Measurements from ENCODE around the gene GSPT2.
A peak's percentile ranks its signal among the peaks of the same experiment; 100 is the strongest.
"Not testable (repeated sequence)": the region's sequence is repeated elsewhere in the genome, so short reads cannot be mapped to it uniquely, and the experiment has no call there.

GSPT2 gene

DNA sequence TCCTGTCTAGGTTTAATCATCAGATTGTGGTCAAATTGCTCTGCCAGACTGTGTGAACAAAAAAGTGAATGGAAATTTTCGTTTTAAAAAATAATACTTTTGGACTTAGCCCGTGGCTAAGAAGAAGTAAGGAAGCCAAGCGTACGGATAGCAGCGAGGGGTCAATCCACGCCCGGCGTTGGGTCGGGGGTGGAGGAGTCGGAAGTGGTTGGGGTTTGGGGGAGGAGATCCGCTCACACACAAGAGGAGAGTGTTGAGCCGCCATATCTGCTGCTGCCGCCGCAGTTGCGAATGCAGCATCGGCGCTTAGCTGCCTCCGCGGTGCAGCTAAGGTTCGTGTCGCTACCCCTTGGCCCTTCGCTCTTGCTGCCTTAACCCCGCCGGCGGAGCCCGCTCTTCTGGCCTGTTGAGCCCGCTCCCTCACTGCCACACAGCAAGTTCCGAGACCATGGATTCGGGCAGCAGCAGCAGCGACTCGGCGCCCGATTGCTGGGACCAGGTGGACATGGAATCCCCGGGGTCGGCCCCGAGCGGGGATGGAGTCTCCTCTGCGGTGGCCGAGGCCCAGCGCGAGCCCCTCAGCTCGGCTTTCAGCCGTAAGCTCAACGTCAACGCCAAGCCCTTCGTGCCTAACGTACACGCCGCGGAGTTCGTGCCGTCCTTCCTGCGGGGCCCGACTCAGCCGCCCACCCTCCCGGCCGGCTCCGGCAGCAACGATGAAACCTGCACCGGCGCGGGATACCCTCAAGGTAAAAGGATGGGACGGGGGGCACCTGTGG lies at the start of gene GSPT2:
TSS of gene GSPT2 (plus strand) at position 264 of the 779 bp plus-strand sequence. CDS start at position 449, 185 bp downstream.
- peaks cover 6% of the 10 kb centered on the region for H3K27me3 ChIP-seq (ENCODE audit: insufficient read depth, low read length)
- H3K4me1 ChIP-seq (ENCODE audit: insufficient read depth, low read length) = peaks cover 8% of the 10 kb centered on the region
- peaks cover 18% of the 10 kb centered on the region for H3K36me3 ChIP-seq (ENCODE audit: insufficient read depth, low read length)
- H3K9me3 ChIP-seq (ENCODE audit: low read length) = no peaks in the 10 kb centered on the region
- peak within 1 kb of the TSS; percentile 8 for H2AFZ ChIP-seq (ENCODE audit: low read depth, low read length)
- H3K4me3 ChIP-seq (ENCODE audit: low read length) = peak within 1 kb of the TSS; percentile 69

DNA sequence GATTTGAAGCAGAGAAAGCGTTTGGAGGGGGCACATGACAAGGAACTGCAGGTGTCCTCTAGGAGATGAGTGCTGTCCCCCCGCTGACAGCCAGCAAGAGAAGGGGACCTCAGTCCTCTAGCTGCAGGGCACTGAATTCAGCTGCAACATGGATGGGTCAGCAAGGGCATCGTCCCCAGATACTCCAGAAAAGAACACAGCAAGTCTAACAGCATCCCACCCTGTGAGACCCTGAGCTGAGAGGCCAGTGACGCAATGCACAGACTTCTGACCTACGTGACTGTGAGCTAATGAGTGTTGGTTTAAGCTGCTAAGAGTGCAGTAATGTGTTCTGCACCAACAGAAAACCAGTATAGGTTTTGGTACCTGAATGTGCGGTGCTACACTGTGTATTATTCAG lies 49.0 kb upstream of the GSPT2 start:
- Histone ChIP-seq H3K4me3 (ENCODE audit: low read length) (no peak overlapping the region), H3K27me3 (ENCODE audit: insufficient read depth, low read length) (peaks cover 9% of the 10 kb centered on the region), H3K4me1 (ENCODE audit: insufficient read depth, low read length) (no peaks in the 10 kb centered on the region), H3K36me3 (ENCODE audit: insufficient read depth, low read length) (no peaks in the 10 kb centered on the region), H2AFZ (ENCODE audit: low read depth, low read length) (no peak overlapping the region), H3K9me3 (ENCODE audit: low read length) (no peaks in the 10 kb centered on the region)

DNA sequence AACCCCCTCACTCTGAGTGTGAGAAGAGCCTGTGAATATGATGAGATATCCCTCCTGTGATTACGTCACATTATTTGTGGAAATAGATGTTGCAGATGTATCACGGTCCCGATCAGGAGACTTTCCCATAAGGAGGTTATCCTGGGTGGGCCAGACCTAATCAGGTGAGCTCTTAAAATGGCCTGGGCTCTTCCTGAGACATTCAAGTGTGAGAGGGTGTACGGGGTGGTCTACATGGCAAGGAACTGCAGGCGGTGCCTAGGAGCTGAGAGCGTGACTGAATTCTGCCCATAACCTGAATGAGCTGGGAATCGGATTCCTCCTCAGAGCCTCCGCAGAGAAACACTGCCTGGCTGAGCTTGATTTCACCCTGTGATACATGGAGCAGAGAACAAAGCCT lies 45.8 kb upstream of the GSPT2 start:
- no peaks in the 10 kb centered on the region for H3K4me1 ChIP-seq (ENCODE audit: insufficient read depth, low read length)
- H3K36me3 ChIP-seq (ENCODE audit: insufficient read depth, low read length) = no peaks in the 10 kb centered on the region
- H3K27me3 ChIP-seq (ENCODE audit: insufficient read depth, low read length) = peaks cover 9% of the 10 kb centered on the region
- no peak overlapping the region for H3K4me3 ChIP-seq (ENCODE audit: low read length)
- no peaks in the 10 kb centered on the region for H3K9me3 ChIP-seq (ENCODE audit: low read length)
- H2AFZ ChIP-seq (ENCODE audit: low read depth, low read length) = no peak overlapping the region

DNA sequence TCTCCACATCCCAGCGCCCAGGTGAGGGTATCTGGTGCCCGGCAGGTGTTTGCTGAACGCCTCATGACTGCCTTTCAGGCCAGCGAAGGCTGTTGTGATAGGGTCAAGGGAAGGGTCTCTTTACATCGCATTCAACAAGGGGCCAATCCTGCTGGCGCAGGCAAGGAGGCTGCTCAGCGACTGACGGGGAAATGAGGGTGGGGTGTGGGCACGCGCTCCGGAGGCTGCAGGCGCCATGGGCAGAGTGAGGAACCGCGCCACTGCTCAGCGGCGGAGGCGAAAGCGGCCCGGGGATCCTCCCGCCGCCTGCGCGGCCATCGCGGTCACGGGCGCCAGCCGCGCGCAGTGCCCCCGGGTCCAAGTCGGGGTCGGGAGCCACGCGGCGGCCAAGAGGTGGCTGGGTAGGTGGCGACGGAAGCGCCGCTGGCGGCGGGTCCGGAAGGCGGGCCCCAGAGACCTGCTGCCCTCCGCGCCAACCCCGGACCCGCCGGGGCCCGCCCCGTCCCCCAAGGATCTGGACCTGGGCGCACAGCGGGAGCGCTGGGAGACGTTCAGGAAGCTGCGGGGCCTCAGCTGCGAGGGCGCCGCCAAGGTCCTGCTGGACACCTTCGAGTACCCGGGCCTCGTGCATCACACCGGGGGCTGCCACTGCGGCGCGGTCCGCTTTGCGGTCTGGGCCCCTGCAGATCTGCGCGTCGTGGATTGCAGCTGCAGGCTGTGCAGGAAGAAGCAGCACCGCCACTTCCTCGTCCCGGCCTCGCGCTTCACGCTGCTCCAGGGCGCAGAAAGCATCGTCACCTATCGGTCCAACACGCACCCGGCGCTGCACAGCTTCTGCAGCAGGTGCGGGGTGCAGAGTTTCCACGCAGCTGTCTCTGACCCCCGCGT lies 32.7 kb upstream of the GSPT2 start, which contains the start of gene CENPVL1:
TSS of gene CENPVL1 (plus strand) at position 236 of the 888 bp plus-strand sequence. CDS start at position 236, 0 bp downstream.
- not testable (repeated sequence) for H3K4me3 ChIP-seq (ENCODE audit: low read length); H3K36me3 ChIP-seq (ENCODE audit: insufficient read depth, low read length); H2AFZ ChIP-seq (ENCODE audit: low read depth, low read length); H3K27me3 ChIP-seq (ENCODE audit: insufficient read depth, low read length); H3K4me1 ChIP-seq (ENCODE audit: insufficient read depth, low read length); H3K9me3 ChIP-seq (ENCODE audit: low read length)

DNA sequence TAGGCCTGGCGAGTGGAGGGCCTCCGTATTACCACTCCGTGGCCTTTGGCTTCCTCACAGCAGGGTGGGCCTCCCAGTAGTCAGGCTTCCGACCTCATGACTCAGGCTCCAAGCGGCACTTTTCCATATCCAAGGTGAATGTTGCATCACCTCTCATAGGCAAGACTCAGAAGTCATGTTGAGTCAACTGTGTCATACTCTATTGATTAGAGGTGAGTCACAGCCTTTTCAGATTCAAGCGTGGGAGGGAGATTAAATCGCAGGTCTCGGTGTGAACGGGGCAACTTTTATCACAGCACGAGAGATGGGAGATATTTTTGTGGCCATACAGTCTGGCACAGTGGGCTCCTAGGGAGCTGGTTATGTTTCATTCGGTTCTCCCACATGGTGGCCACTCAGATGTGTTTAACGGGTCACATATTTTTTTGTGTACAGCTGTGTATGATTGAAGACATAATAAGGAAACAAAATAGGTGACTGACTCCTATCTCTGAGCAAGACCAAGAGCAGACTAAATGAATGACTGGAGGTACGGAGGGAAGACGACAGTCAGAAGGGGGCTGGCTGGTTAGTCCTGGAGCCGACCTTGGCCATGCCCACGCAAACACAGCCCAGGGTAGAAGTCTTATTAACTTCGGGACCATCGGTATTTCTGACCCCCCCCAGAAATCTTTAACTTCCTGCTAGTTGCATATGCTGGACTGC lies 30.1 kb upstream of the GSPT2 start:
- not testable (repeated sequence) for H3K27me3 ChIP-seq (ENCODE audit: insufficient read depth, low read length); H2AFZ ChIP-seq (ENCODE audit: low read depth, low read length); H3K9me3 ChIP-seq (ENCODE audit: low read length)

DNA sequence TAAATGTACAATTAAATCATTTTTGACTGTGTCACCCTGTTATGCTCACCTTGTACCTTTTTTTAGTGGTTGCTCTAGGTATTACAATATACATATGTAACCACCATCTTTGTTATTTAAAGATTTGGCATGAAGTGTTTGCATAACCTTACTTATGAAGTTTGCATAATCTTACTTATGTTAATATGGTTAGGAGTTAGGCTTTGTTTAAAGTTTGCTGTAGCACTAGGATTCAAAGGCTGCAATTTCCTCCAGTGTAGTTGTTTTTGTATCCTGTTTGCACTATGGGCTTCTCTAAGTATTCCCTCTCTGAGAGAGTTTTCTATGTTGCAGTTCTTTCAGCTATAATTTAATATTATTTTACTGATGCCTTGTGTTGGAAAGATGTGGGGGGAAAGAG lies 15.0 kb upstream of the GSPT2 start:
- no peak overlapping the region for H3K4me3 ChIP-seq (ENCODE audit: low read length)
- H3K27me3 ChIP-seq (ENCODE audit: insufficient read depth, low read length) = no peaks in the 10 kb centered on the region
- H3K9me3 ChIP-seq (ENCODE audit: low read length) = no peaks in the 10 kb centered on the region
- H2AFZ ChIP-seq (ENCODE audit: low read depth, low read length) = no peak overlapping the region
- H3K4me1 ChIP-seq (ENCODE audit: insufficient read depth, low read length) = no peaks in the 10 kb centered on the region
- no peaks in the 10 kb centered on the region for H3K36me3 ChIP-seq (ENCODE audit: insufficient read depth, low read length)

More for the DNA sequence above, 30.1 kb upstream of the GSPT2 start:
- H3K4me1 ChIP-seq (ENCODE audit: insufficient read depth, low read length); H3K4me3 ChIP-seq (ENCODE audit: low read length); H3K36me3 ChIP-seq (ENCODE audit: insufficient read depth, low read length): not testable (repeated sequence)

DNA sequence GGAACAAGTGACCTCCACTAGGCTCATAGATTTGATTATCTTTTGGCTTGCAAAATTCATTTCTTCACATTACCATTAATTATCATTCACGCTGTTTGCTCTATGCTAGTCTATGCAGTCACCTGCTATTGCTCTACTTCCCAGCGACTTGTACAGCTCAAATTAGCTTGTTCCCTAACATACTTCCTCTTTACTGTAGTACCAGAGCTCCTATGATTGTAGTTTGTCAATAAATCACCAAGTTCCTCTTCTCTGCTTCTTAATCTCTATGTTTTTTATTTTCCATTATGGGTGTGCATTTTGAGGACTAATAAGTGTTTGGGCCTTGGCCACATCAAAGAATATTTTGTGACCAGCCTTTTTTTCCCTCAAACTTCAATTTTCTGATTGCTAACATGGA lies 6.2 kb upstream of the GSPT2 start:
- Histone ChIP-seq H3K27me3 (ENCODE audit: insufficient read depth, low read length) (peaks cover 9% of the 10 kb centered on the region), H3K4me1 (ENCODE audit: insufficient read depth, low read length) (no peaks in the 10 kb centered on the region), H3K9me3 (ENCODE audit: low read length) (no peaks in the 10 kb centered on the region), H3K4me3 (ENCODE audit: low read length) (no peak overlapping the region), H2AFZ (ENCODE audit: low read depth, low read length) (no peak overlapping the region), H3K36me3 (ENCODE audit: insufficient read depth, low read length) (no peaks in the 10 kb centered on the region)

DNA sequence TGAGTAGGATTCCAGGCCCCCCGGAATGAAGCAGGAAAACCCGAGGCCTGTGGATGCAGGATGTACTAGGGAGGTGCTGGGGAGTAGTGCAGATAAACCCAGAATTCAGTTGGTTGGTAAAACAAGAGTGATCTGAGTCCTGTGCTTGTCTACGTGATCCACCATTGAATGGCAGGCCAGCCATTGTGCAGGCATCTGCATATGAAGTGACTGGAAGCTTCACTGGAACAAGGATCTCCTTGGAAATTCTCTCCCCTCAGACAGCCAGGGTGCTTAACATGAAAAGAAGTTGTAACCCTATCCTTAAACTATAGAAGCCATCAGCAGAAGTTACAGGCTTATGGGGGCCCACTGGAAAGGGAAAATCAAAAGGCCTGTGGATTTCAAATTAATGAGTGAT lies 656 bp upstream of the GSPT2 start:
- Histone ChIP-seq H3K9me3 (ENCODE audit: low read length) (no peaks in the 10 kb centered on the region), H3K4me3 (ENCODE audit: low read length) (peak overlapping the region; percentile 69), H3K36me3 (ENCODE audit: insufficient read depth, low read length) (peaks cover 18% of the 10 kb centered on the region), H3K4me1 (ENCODE audit: insufficient read depth, low read length) (peaks cover 8% of the 10 kb centered on the region), H2AFZ (ENCODE audit: low read depth, low read length) (peak overlapping the region; percentile 8), H3K27me3 (ENCODE audit: insufficient read depth, low read length) (peaks cover 9% of the 10 kb centered on the region)

DNA sequence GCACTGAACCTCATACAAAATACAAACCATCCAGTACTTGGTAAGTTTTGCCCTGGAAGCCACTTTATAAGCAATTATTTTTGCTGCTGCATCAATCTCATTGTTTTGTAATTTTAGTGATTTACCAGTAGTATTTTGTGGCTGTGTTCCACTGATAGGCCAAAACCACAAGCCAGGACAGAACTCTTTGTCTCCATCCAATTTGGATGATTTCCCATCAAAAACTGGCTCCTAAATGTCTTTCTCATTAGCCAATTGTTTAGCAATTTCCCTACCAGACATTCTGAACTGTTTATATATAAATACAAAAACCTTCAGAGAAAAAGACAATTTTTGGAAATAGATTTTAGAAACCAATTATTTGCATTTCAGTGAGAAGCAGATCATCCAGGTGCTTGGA lies 4.4 kb downstream of the GSPT2 start:
- Histone ChIP-seq H3K4me3 (ENCODE audit: low read length) (no peak overlapping the region), H3K4me1 (ENCODE audit: insufficient read depth, low read length) (peaks cover 8% of the 10 kb centered on the region), H3K9me3 (ENCODE audit: low read length) (no peaks in the 10 kb centered on the region), H3K36me3 (ENCODE audit: insufficient read depth, low read length) (peaks cover 18% of the 10 kb centered on the region), H2AFZ (ENCODE audit: low read depth, low read length) (no peak overlapping the region), H3K27me3 (ENCODE audit: insufficient read depth, low read length) (no peaks in the 10 kb centered on the region)

DNA sequence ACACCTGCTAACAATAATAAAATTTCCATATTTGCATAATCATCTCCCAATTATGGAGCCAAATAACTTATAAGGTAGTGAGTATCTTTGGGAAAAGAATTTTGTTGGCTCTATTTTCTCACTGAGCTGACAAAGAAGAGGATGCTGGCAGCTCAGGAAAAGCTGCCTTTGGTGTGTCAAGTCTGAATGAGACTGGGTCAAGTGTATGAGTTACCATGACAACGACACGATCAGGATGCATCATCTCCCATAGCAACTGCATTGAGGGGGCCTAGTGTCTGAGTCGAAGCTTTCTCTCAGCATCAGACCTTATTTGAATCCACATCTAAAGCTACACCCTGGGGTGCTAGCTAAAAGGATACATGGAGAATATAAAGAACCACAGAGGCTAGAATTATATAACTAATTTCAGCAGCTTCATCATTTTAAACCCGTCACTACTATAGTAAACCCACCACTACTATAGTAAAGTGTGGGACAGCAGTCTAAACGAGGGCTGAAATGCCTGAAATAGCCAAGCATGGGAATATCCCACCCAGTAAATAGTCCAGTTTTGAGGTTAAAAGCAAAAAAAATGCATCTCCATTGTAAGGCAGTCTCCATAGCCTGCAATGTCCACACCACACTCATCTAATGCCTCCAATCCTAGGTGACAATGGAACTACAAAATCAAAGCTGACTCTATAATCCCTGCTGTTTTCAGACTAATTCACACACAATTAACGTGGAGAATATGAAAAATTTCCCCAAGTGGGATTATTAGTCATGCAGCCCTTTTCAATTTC lies 16.0 kb downstream of the GSPT2 start:
- Histone ChIP-seq H3K9me3 (ENCODE audit: low read length) (no peaks in the 10 kb centered on the region), H3K4me1 (ENCODE audit: insufficient read depth, low read length) (peaks cover 16% of the 10 kb centered on the region), H3K36me3 (ENCODE audit: insufficient read depth, low read length) (no peaks in the 10 kb centered on the region), H3K4me3 (ENCODE audit: low read length) (no peak overlapping the region), H3K27me3 (ENCODE audit: insufficient read depth, low read length) (no peaks in the 10 kb centered on the region), H2AFZ (ENCODE audit: low read depth, low read length) (no peak overlapping the region)

DNA sequence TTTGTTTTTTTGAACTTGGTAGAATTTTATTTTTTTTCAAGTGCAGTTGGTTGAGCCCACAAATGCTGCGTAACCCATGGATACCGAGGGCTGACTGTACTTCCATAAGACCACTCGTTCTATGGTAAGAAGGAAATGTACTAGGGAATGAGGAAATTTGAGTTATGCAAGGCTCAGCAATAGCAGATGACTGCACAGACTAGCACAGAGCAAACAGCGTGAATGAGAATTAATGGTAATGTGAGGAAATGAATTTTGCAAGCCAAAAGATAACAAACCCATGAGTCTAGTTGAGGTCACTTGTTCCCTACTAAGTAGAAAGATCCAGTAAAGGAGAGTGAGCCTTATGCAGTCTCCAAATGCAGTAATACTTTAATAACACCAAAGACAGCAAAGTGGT lies 17.4 kb downstream of the GSPT2 start:
- Histone ChIP-seq H3K9me3 (ENCODE audit: low read length) (no peaks in the 10 kb centered on the region), H2AFZ (ENCODE audit: low read depth, low read length) (no peak overlapping the region), H3K36me3 (ENCODE audit: insufficient read depth, low read length) (no peaks in the 10 kb centered on the region), H3K4me1 (ENCODE audit: insufficient read depth, low read length) (peaks cover 16% of the 10 kb centered on the region), H3K4me3 (ENCODE audit: low read length) (no peak overlapping the region), H3K27me3 (ENCODE audit: insufficient read depth, low read length) (no peaks in the 10 kb centered on the region)

DNA sequence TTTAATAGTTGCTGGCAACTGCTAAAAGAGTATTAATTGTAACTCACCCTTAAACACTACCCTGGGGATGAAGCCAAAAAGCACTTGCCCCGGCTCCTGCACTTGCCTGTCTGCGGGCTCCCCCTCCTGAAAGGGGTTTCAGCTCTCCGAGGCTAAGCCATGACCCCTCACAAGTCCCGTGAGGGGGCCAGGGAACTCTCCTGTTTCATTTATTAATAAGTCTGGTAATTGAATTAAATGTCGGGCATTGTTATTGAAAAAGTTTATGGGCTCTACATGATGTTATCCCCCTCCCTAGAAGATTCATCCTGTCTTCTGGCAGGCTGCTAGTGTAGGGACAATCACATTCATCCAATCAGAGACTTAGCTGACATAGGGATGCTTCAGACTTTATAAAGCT lies 23.3 kb downstream of the GSPT2 start:
- H3K4me1 ChIP-seq (ENCODE audit: insufficient read depth, low read length) = no peaks in the 10 kb centered on the region
- H3K27me3 ChIP-seq (ENCODE audit: insufficient read depth, low read length) = peaks cover 6% of the 10 kb centered on the region
- no peaks in the 10 kb centered on the region for H3K36me3 ChIP-seq (ENCODE audit: insufficient read depth, low read length)
- H3K4me3 ChIP-seq (ENCODE audit: low read length) = no peak overlapping the region
- no peaks in the 10 kb centered on the region for H3K9me3 ChIP-seq (ENCODE audit: low read length)
- no peak overlapping the region for H2AFZ ChIP-seq (ENCODE audit: low read depth, low read length)
